NCI-H1048 (cell line): Measurements from ENCODE around the gene PHKG1.
A peak's percentile ranks its signal among the peaks of the same experiment; 100 is the strongest.
"Not testable (repeated sequence)": the region's sequence is repeated elsewhere in the genome, so short reads cannot be mapped to it uniquely, and the experiment has no call there.

Experiments
- DNase-seq: peaks from one replicate; lab custom pipeline; 2025; lab: John Stamatoyannopoulos, UW

Gene PHKG1

DNA sequence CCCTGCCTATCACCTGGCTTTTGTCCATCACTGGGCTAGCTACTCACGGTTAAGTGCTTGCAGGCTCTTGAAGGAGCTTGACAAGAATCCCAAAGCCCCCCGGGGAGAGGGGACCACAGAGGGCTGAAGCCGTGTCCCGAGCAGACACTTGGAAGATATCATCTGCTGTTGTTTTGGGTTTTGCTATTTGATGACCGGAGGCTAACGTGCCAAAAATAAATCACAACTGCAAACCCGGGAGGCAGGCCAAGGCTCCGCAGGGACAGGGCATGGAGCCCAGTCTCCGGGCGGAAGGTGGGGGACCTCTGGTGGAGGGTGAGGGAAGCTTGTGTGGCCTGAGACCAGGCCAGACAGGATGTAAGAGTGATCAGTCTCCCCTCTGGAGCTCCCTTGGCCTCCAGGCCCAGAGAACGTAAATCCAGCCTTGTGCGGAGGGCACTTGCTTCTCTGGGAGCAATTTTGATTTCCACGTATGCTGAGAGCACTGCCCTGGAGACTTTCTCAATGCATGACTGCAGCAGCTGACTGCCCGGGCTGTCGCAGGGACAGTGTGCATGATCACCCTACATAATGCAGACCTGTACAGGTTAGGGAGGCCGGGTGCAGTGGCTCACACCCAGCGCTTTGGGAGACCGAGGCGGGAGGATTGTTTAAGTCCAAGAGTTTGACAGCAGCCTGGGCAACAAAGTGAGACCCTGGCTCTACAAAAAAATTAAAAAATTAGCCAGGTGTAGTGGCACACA lies at the start of gene PHKG1:
PHKG1 (minus strand) TSS at position 164 of the 743 bp plus-strand sequence. CDS start 4,011 bp downstream, outside the sequence.
- no peak for DNase-seq

DNA sequence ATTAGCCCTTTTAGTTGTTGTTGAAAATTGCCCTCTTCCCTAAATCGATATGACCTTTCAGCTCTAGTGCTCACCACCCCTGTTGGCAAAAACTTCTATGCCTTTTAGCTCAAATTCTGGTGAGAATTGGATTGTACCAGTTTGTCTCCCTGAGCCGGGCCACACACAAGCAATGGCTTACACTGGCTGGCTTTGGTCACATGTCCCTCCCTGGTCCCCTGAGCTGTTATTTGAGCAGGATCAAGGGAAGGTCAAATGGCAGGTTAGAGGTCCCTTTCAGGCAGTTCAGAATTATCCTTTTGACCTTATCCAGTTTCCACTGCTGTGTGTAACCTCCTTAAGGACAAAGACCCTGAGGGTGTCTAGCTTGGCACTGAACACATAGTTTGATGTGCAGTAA lies 38.3 kb upstream of the PHKG1 start:
- DNase-seq: not testable (repeated sequence)

DNA sequence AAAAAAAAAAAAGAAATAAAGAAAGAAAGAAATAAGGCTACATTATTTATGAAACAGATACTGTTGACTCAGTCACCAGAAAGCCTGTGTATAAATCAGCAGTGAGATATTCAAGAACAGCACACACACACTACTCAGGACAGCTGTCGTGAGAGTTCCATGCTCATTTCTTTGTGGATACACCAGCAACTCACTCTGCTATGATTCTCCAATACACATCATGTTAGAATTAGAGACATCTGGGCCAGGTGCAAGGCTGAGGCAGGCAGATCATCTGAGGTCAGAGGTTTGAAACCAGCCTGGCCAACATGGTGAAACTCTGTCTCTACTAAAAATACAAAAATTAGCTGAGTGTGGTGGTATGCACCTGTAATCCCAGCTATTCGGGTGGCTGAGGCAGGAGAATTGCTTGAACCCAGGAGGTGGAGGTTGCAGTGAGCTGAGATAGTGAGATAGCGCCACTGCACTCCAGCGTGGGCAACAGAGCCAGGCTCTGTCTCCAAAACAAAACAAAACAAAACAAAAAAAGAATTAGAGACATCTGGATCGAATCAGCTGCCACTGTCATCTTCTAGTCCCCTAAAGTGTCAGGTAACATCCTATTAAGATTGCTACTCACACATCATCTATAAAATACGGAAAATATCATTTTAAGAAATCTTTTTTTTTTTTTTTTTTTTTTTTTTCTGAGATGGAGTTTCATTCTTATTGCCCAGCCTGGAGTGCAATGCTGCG lies 34.7 kb upstream of the PHKG1 start:
- no peak for DNase-seq

DNA sequence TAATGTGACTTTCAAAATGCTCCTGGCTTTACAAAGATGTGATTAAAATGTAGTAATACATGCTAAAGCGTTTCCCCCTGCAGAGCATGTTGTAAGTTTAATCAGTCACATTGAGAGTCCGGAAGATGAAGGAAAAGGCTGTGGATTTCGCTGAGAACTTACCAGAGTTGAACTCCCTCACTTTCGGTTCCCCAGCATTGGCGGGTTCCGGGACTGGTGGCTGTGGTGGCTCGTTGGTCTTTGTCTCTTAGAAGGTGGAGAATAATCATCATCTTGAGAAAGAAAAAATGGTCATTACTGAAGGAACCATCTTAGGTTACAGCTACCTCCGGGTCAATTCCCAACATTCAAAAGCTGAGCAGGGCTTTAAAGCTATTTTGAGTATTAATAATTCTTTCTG lies 33.1 kb upstream of the PHKG1 start:
- no peak for DNase-seq

DNA sequence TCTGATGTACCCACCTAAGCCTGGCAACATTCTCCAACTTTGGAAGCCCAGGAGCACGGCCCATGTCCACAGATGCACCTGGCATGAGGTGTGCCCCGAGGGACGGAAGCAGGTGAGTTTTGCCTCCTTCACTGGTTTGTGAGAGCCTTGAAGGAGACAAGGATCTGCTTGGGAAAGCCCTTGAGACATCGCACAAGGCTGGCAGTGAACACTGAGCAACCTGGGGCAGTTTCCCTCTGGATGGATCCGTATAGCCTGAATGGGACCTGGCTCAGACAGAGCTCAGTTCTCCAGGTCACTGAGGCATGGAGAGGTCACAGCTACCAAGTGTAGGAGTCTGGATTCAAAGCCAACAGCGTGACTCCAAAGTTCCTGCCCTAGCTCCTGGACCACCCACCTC lies 32.2 kb upstream of the PHKG1 start:
- no peak for DNase-seq

DNA sequence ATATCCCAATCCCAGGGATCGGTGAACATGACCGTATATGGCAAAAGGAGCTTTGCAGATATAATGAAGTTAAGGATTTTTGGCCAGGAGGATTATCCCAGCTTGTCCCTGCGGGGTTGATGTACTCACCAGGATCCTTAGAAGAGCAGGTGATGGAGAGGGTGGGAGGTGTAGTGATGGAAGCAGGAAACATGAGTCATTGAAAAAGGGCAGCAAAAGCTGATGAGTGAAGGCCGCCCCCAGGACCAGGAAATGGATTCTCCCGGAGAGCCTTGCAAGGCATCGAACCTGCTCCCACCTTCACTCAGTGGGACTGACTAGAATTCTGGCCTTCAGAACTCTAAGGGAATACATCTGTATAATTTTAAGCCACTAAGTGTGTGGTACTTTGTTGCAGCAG lies 28.7 kb upstream of the PHKG1 start:
- no peak for DNase-seq

DNA sequence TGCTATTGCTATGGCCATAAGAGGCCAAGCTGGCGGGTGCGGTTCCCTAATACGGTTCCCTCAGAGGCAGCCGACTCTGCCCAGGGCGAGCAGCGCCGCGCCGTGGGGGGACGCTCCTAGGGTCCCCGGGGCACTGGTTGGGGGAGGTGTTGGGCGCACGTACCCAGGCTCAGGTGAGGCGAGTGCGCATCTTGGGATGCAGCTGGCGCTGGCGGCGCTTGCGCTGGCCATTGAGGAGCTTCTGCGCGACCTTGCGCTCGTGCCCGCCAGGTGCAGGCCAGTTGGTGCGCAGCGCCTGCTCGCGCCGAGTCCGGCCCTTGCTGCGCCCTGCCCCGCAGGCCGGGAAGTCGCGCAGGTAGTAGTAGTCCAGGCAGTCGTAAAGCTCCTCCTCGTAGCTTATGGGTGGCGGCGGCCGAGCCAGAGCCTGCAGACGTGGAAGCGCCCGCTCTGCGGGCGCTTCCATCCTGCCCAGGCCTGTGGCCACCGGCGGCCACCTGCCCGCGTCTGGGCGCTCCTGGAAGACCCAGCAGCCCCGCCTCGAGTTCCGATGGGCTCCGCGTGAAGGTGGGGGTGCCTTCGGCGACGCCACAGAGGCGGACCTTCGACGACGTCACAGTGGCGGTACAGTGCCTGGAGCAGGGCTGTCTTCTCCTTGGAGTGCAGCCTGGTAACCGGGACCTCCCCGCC lies 23.2 kb upstream of the PHKG1 start, which contains the start of gene NUPR2:
NUPR2 (minus strand) TSS at position 566 of the 687 bp plus-strand sequence; CDS start at position 463, 103 bp downstream.
- no peak for DNase-seq

DNA sequence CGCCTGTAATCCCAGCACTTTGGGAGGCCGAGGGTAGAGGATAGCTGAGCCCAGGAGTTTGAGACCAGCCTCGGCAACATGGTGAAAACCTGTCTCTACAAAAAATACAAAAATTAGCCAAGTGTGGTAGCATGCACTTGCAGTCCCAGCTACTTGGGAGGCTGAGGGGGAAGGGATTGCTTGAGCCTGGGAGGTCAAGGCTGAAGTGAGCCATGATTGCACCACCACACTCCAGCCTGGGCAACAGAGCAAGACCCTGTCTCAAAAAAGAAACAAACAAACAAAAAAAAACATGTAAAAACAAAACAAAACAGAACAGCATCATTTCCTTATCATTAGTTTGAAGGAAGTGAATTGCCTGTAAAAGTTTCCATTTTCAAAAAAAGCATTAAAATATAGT lies 19.5 kb upstream of the PHKG1 start:
- DNase-seq: not testable (repeated sequence)

DNA sequence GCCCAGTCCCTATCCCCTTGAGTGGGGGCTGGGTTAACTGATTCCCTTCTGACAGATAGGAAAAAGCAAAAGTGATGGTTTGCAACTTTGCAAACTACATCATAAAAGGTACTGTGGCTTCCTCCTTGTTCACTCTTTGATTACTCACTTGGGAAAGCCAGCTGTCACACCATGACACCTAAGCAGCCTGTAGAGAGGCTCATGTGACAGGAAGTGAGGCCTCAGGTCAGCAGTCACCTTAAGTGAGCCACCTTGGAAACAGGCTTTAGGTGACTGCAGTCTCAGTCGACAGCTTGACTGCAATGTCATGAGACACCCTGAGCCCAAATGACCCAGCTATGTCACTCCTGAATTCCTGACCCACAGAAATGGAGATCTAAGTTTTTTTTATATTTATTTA lies 17.9 kb upstream of the PHKG1 start:
- no peak for DNase-seq

DNA sequence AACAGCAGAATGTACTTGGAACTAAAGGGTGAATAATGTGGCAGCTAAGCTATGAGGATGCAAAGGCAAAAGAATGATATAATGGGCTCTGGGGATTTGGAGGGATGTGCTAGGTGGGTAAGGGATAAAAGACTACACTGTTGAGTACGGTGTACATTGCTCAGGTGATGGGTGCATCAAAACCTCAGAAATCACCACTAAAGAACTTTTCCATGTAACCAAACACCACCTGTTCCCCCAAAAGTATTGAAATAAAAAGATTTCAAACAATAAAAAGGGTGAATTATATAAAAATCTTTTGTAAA lies 15.2 kb upstream of the PHKG1 start:
- no peak for DNase-seq

DNA sequence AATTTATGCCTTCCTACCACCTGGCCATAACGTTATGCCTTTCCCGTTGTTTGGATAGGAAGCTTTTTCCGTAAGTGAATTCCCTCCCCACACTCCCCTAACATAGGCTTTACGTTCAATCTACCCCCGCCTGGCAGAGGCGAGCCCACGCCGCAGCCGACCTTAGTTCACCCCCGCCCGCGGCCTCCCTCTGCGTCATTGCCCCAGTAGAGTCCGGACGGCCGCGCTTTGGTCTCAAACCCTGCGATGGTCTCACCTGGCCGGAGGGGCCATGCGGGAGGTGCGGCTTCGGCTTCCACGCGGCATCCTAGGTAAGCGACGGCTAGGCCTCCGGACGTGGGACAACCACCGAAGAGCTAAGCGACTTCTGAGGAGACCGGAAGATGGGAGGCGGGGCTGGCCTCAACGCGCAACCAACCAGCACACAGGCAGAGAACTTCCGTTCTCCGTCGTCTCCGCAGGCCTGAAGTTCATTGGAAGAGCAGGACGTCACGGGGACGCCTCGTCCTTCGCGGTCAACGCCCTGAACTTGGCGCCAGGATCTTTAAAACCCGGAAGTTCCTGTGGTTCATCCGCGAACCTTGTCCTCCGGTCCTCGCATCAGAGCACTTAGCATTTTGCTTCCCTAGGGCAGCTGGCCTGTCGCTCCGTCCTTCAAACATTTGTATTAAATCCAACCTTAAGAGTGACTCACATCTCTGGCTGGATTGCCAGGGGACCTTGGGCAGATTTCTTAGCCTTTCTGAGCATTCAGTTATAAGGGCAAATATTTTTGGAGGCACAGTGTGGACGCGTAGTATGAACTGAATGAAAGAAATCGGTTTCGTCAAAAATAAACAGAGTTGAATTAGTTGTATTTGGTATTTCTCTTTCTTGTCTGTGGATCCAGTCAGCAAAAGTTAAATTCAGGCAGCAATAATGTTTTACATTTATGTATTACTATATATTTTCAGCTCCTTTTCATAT lies 13.6 kb upstream of the PHKG1 start, which contains the start of gene CHCHD2:
CHCHD2 (minus strand) TSS at position 369 of the 966 bp plus-strand sequence; CDS start at position 306, 63 bp downstream.
- DNase-seq: peak; percentile 97

DNA sequence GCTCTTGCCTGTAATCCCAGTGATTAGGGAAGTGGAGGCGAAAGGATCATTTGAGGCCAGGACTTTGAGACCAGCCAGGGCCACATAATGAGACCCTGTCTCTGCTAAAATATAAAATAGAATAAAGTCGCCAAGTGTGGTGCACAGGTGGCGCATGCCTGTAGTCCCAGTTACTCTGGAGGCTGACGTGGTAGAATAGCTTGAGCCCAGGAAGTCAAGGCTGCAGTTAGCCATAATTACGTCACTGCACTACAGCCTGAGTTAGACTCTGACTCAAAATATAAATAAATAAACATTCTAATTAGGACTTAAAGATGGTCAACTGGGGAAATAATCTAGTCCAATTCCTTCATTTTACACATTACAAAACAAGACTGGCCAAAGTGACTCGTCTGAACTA lies 12.8 kb upstream of the PHKG1 start:
- no peak for DNase-seq

DNA sequence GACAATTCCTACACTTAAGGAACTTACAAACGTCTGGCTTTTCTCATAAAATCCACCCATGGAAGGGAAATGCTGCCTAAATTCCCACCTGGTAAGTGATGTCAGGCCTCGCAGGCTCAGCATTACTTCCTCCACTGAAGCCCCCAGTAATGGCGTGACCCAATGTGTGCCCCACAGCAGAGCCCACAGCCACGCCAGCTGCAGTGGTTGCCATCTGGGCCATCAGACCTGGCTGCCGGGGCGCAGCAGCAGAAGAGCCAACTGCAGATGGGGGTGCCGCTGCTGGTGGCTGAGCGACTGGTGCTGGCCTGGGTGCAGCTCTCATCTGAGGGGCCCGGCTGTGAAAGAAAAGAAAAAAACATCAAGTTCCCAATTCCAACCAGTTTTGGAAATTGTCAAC lies 11.4 kb upstream of the PHKG1 start:
- DNase-seq: not testable (repeated sequence)

DNA sequence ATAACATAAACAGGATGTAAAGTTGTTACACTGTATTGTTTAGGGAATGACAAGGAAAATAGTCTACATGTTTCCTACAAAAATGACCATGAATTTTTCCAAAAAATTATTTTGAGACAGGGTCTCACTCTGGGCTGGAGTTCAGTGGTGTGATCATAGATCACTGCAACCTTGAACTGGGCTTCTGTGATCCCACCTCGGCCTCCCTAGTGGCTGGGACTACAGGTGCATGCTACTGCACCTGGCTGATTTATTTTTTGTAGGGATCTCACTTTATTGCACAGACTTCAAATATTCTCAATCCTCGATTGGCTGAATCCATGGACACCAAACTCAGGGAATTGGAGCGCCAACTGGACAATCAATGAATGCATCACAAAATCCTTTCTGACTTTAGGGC lies 6.9 kb upstream of the PHKG1 start:
- no peak for DNase-seq

DNA sequence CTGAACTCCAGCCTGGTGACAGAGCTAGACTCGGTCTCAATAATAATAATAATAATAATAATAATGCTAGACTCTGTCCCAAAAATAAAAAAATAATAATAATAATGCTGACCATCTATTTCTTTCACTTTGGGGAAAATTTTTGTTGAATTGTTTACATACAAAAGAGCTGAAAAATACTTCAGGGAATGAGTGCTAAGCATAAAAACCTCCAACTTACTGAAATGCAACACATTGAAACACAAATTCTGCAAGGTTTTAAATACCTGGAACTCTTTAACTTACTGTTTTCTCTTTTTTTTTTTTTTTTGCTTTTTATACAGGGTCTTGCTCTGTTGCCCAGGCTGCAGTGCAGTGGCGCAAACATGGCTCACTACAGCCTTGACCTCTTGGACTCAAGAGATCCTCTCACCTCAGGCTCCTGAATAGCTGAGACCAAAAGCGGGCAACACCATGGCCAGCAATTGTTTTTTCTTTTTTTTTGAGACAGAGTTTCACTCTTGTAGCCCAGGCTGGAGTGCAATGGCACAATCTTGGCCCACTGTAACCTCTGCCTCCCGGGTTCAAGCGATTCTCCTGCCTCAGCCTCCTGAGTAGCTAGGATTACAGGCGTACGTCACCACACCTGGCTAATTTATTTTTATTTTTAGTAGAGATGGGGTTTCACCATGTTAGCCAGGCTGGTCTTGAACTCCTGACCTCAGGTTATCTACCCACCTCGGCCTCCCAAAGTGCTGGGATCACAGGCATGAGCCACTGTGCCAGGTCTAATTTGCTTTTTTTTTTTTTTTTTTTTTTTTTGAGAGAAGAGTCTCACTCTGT lies 5.6 kb upstream of the PHKG1 start:
- DNase-seq: not testable (repeated sequence)

DNA sequence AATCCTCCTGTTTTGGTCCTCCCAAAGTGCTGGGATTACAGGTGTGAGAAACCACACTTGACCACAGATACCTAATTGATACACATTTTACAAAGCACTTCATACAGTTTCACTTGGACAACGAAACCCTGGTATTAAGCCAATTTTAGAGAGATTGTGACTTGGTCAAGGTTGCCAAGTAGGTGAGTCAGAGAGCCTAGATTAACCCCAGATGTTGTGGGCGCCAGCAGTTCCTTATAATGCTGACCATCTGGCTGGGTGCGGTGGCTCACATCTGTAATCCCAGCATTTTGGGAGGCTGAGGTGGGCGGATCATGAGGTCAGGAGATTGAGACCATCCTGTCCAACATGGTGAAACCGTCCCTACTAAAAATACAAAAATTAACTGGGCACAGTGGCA lies 4.9 kb upstream of the PHKG1 start:
- no peak for DNase-seq

DNA sequence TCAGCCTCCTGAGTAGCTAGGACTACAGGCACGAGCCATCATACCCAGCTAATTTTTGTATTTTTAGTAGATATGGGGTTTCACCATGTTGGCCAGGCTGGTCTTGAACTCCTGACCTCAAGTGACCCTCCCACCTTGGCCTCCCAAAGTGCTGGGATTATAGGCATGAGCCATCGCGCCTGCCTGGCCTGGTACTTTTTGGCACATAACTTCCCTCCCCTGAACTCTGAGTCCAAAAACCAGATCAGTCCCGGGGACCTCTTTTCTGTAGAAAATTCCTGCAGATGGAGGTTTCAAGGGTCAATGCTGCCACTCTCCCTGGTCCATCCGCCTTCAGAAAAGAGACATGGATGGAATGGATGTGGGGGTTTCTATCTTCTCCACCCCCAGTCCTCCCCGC lies 364 bp downstream of the PHKG1 start:
- not testable (repeated sequence) for DNase-seq

DNA sequence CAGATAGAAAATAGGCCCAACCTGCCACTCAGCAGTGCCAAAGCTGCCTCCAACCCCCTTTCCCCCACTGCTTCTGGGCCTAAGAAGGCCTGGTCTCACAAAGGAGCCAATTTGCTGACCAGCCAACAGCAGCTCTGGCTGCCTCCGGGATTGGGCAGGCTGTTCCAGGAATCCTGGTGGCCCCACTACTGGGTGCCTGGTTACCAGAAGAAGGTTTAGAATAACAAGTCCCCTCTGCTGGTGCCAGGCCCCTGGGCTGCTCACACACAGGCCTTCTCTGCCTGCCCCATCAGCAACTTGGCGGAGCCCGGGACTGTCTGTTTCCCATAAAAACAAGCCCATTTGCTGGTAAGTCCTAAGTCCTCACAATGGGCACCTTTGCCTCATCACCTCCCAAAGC lies 1.2 kb downstream of the PHKG1 start:
- no peak for DNase-seq

DNA sequence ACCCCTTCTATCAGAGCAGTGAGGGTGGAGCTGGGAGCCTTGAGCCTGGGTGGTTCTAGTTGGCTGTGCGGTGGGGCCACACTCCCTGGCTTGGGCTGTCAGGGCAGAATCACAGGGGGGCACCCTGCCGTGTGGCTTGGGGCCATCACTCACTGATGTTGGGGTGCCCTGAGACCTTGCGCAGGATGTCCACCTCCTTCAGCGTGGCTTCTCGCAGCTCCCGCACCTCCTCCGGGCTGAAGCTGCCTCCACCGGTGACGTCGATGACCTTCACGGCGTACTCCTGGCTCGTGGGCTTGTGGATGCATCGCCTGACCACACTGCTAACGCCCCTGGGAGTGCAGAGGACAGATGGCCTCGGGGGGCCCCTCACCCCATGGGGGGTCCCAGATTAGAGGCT lies 5.3 kb downstream of the PHKG1 start:
- no peak for DNase-seq

DNA sequence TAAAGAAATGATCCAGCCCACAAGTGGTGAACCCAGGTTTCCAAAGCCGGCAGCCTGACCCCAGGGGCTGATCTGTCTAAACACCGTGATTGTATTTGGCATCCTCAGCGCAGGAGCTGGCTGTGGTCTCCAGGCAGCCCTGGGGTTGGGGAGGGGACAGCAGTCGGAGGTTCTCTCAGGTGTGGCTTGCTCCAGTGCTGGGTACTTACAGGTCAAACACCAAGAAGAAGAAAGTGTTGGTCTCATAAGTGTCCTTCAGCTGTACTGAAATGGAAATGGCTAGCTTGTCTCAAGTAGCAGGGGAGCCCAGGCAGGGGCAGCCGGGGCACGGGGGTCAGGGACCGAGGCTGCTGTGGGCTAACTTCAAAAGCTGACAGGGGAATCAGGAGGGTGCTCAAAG lies 6.0 kb downstream of the PHKG1 start:
- DNase-seq: no peak
